HepG2 (cell line): ENCODE results near the gene HSPA1B. TPM values are rescaled to one million over a fixed set of nuclear protein-coding genes. Genes with fewer than 3 reads are reported as not detected.

Source experiments
- ISL2 ChIP-seq: sonication (generic); formaldehyde crosslinking; IDR thresholded peaks from 2 replicates; pipeline ENCODE4 v1.5.0; 2020; ENCODE audit warnings: missing genetic modification reagents
- ISX ChIP-seq: sonication (generic); formaldehyde crosslinking; conservative IDR thresholded peaks from 2 replicates; pipeline ENCODE4 v1.5.0; 2020; ENCODE audit warnings: missing genetic modification reagents
- MTA1 ChIP-seq: sonication (generic); formaldehyde crosslinking; IDR thresholded peaks from 2 replicates; pipeline ENCODE4 v1.4.0; 2020; ENCODE audit warnings: missing genetic modification reagents, mild to moderate bottlenecking, borderline replicate concordance
- MXD4 ChIP-seq: IDR thresholded peaks from 2 replicates; pipeline ENCODE4 v1.6.1; 2016; ENCODE audit warnings: mild to moderate bottlenecking, missing biosample characterization, missing genetic modification reagents
- NKX3-1 ChIP-seq: sonication (generic); formaldehyde crosslinking; IDR thresholded peaks from 2 replicates; pipeline ENCODE4 v1.5.0; 2020; ENCODE audit warnings: missing genetic modification reagents
- RFX1 ChIP-seq: fragments of 450-650 bp; IDR thresholded peaks from 2 replicates; pipeline ENCODE4 v1.6.1; 2017
- RFX5 ChIP-seq: IDR thresholded peaks from 2 replicates; pipeline ENCODE4 v1.6.1; 2011; ENCODE audit warnings: low read depth, low read length, improper control_type of control experiment
- RORA ChIP-seq: sonication (generic); formaldehyde crosslinking; IDR thresholded peaks from 2 replicates; pipeline ENCODE4 v1.5.0; 2020; ENCODE audit warnings: mild to moderate bottlenecking, missing genetic modification reagents, moderate library complexity
- TCF7 ChIP-seq: sonication (generic); IDR thresholded peaks from 2 replicates; pipeline ENCODE4 v1.6.1; 2016; ENCODE audit warnings: antibody characterized with exemption, low read depth
- ZFAT ChIP-seq: sonication (generic); formaldehyde crosslinking; conservative IDR thresholded peaks from 2 replicates; pipeline ENCODE4 v1.8.1; 2023; ENCODE audit warnings: missing genetic modification reagents, inconsistent platforms
- ZNF337 ChIP-seq: sonication (generic); formaldehyde crosslinking; IDR thresholded peaks from 2 replicates; pipeline ENCODE4 v1.5.1; 2020; ENCODE audit warnings: missing genetic modification reagents, low read depth, mild to moderate bottlenecking, borderline replicate concordance
- ZNF552 ChIP-seq: sonication (generic); formaldehyde crosslinking; IDR thresholded peaks from 2 replicates; pipeline ENCODE4 v1.9.0; 2022; ENCODE audit warnings: missing genetic modification reagents, mild to moderate bottlenecking, borderline replicate concordance
- ZSCAN22 ChIP-seq: sonication (generic); formaldehyde crosslinking; IDR thresholded peaks from 2 replicates; pipeline ENCODE4 v1.4.0; 2020; ENCODE audit warnings: mild to moderate bottlenecking, missing genetic modification reagents
- polyA plus RNA-seq, 8 experiments: library from polyadenylated mRNA; depleted of rRNA in 3 of 8; stranded (reverse) in 7 of 8; unstranded in 1 of 8; fragments of >200 nt; fragmentation: Illumina TruSeq in 4 of 8; extraction: Trizol in 4 of 8; gene quantifications; 2 replicates each; pipeline versions ENCODE4 v1.2.1 to v1.2.3, GENCODE V29; 2011 to 2016; ENCODE audit warnings: low read depth in 4 of 8, missing spikeins in 1 of 8, mixed read lengths in 1 of 8; ENCODE audit not compliant: insufficient read depth in 1 of 8
- total RNA-seq, 5 experiments: library from RNA; depleted of rRNA; stranded (reverse); fragments of >200 nt; fragmentation: Illumina TruSeq; extraction: Trizol; gene quantifications; 2 replicates each; pipeline ENCODE4 v1.2.3, GENCODE V29; 2016; ENCODE audit warnings: low read depth in 1 of 5
- TF ChIP-seq, protein P1 (sequence below), 2 experiments: fragments of 450-650 bp in 1 of 2; sonication (generic) in 1 of 2; formaldehyde crosslinking in 1 of 2; IDR thresholded peaks; 2 replicates each; pipeline versions ENCODE4 v1.6.1 to v1.8.0; 2016 to 2022; ENCODE audit warnings: antibody characterized with exemption in 1 of 2, mild to moderate bottlenecking in 1 of 2, missing genetic modification reagents in 1 of 2
- TF ChIP-seq, protein P2 (sequence below): sonication (generic); formaldehyde crosslinking; IDR thresholded peaks from 2 replicates; pipeline ENCODE4 v1.9.0; 2022; ENCODE audit warnings: missing genetic modification reagents, mild to moderate bottlenecking, borderline replicate concordance
- TF ChIP-seq, protein P3 (sequence below): sonication (generic); formaldehyde crosslinking; IDR thresholded peaks from 2 replicates; pipeline ENCODE4 v1.9.0; 2021; ENCODE audit warnings: missing genetic modification reagents, mild to moderate bottlenecking, borderline replicate concordance

Gene HSPA1B
- total and polyA plus RNA-seq, 2 of the 13 experiments (the other 11 are each of a cell fraction or from before 2014, with no cell fraction given), result 26.0 to 186 TPM

DNA sequence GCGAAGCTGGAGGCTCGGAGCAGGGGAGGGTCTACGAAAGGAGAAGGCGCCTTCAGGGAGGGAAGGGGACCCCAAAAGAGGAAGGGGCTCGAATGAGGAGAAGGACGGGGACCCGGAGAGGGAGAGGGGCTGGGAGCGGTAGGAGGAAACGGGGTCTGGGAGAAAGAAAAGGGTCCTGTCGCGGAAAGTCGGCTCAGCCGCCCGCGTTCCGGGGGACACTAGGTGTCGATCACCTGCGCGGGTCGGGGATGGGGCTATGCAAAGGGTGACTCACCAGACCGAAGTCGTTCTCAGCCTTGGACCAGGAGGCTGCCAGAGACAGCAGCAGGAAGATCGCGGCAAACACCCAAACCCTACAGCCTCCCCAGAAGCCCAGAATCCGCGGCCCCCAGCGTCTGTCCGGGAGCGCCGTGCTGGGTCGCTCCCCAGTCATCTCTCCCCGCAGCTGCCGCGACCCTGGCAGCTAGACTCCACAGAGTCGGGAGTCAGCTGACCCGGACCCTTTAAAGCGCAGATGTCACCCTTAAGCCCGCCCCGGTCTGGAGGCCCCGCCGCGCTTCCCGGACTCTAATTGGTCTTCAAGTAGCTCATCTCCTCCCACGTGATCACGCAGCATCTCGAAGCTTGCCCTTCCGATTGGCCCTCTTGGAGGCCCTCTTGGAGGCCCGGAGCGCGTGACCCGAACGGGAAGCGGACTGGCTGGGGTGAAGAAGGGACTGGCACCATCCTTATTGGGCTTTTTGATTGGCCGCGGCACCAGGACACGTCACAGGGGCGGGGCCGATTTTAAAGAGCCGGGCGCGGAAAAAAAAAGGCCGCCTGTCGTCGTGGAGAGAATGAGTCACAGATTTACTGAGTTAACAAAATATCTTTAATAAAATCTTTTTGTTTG, 35.1 kb downstream of the HSPA1B start, which contains the start of gene NEU1 (continued):
- TF ChIP-seq, protein P1, sequence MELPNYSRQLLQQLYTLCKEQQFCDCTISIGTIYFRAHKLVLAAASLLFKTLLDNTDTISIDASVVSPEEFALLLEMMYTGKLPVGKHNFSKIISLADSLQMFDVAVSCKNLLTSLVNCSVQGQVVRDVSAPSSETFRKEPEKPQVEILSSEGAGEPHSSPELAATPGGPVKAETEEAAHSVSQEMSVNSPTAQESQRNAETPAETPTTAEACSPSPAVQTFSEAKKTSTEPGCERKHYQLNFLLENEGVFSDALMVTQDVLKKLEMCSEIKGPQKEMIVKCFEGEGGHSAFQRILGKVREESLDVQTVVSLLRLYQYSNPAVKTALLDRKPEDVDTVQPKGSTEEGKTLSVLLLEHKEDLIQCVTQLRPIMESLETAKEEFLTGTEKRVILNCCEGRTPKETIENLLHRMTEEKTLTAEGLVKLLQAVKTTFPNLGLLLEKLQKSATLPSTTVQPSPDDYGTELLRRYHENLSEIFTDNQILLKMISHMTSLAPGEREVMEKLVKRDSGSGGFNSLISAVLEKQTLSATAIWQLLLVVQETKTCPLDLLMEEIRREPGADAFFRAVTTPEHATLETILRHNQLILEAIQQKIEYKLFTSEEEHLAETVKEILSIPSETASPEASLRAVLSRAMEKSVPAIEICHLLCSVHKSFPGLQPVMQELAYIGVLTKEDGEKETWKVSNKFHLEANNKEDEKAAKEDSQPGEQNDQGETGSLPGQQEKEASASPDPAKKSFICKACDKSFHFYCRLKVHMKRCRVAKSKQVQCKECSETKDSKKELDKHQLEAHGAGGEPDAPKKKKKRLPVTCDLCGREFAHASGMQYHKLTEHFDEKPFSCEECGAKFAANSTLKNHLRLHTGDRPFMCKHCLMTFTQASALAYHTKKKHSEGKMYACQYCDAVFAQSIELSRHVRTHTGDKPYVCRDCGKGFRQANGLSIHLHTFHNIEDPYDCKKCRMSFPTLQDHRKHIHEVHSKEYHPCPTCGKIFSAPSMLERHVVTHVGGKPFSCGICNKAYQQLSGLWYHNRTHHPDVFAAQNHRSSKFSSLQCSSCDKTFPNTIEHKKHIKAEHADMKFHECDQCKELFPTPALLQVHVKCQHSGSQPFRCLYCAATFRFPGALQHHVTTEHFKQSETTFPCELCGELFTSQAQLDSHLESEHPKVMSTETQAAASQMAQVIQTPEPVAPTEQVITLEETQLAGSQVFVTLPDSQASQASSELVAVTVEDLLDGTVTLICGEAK (IDR thresholded peaks at IDR 0.05), result no peak
- TF ChIP-seq, protein P1 (CRISPR knock-in tag; IDR thresholded peaks at IDR 0.05), result peak; percentile 49; the same call in 1 of the 2 replicates
- TF ChIP-seq MXD4 (peak; percentile 75), MTA1 (CRISPR knock-in tag) (no peak), ZNF552 (CRISPR knock-in tag) (no peak), ISL2 (CRISPR knock-in tag) (peak; percentile 72; the same call in 1 of the 2 replicates), ISX (CRISPR knock-in tag) (no peak; the same call in 1 of the 2 replicates), TCF7 (no peak), NKX3-1 (peak; percentile 97), RFX5 (peak; percentile 67), ZFAT (no peak), ZNF337 (CRISPR knock-in tag) (no peak), RORA (CRISPR knock-in tag) (no peak), RFX1 (no peak), ZSCAN22 (no peak)
- TF ChIP-seq, protein P2, sequence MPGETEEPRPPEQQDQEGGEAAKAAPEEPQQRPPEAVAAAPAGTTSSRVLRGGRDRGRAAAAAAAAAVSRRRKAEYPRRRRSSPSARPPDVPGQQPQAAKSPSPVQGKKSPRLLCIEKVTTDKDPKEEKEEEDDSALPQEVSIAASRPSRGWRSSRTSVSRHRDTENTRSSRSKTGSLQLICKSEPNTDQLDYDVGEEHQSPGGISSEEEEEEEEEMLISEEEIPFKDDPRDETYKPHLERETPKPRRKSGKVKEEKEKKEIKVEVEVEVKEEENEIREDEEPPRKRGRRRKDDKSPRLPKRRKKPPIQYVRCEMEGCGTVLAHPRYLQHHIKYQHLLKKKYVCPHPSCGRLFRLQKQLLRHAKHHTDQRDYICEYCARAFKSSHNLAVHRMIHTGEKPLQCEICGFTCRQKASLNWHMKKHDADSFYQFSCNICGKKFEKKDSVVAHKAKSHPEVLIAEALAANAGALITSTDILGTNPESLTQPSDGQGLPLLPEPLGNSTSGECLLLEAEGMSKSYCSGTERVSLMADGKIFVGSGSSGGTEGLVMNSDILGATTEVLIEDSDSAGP (CRISPR knock-in tag), result peak; percentile 99
- TF ChIP-seq, protein P3, sequence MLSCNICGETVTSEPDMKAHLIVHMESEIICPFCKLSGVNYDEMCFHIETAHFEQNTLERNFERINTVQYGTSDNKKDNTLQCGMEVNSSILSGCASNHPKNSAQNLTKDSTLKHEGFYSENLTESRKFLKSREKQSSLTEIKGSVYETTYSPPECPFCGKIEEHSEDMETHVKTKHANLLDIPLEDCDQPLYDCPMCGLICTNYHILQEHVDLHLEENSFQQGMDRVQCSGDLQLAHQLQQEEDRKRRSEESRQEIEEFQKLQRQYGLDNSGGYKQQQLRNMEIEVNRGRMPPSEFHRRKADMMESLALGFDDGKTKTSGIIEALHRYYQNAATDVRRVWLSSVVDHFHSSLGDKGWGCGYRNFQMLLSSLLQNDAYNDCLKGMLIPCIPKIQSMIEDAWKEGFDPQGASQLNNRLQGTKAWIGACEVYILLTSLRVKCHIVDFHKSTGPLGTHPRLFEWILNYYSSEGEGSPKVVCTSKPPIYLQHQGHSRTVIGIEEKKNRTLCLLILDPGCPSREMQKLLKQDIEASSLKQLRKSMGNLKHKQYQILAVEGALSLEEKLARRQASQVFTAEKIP (CRISPR knock-in tag), result no peak
